HT1080 (cell line): Measurements from ENCODE around the gene VPS26C. TPM values are rescaled to one million over a fixed set of nuclear protein-coding genes. Genes with fewer than 3 reads are reported as not detected.

ENCODE experiments used
- DNase-seq: peaks from one replicate; pipeline ENCODE4 v3.0.0-alpha.2; 2015; ENCODE audit warnings: low read depth
- total RNA-seq: library from RNA; depleted of rRNA; stranded (reverse); fragments of >200 nt; shearing (Covaris generic); gene quantifications from 2 replicates; pipeline ENCODE4 v1.2.3, GENCODE V29; 2014

VPS26C gene
- total RNA-seq, 1 experiment from 2014 or later, result 74.5 TPM

DNA sequence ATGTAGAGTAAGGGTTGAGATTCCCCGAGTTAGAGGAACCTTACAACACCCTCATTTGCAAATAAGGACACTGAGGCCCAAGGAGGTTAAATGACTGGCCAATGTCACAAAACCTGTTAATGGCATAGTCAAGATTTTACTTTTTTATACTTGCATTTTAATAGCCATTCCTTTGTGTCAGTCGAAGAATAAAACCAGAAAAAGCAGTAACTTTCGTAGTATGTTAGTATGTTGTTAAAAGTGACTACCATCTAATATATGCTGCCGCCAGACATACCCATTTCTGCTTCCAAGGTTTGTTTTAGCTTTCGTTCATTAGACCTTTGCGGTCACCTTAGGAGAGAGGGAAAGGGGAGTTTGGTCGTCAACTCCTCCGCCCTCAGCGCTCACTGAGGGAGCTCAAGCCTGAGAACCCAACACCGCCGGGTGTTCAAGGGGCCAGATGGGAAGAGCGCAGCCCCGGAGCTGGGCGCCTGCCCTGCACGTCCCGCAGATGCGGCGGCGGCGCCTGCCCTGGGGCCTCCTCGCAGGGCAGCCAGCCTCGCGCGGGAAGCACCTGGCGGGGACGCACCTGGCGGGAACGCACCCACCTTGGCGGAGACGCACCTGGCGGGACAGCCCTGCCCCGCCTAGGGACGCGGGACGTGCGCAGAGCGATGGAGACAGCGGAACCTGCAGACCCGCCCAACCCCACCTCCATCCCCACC lies 466 bp downstream of the VPS26C start:
- DNase-seq, result peak; percentile 28

DNA sequence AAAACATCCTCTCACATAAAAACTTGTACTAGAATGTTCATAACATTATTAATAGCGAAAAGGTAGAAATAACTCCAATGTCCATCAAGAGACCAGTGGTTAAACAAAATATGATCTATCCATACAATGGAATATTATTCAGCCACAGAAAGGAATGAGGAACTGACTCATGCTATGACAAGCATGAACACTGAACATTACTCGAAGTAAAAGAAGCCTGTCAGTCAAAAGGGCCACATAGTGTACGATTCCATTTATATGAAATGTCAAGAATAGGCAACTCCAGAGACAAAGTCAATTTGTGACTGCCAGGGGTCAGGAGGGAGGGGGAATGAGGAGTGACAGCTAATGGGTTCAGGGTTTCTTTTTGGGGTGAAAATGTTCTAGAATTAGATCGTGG lies 2.3 kb downstream of the VPS26C start:
- peak; percentile 10 for DNase-seq

DNA sequence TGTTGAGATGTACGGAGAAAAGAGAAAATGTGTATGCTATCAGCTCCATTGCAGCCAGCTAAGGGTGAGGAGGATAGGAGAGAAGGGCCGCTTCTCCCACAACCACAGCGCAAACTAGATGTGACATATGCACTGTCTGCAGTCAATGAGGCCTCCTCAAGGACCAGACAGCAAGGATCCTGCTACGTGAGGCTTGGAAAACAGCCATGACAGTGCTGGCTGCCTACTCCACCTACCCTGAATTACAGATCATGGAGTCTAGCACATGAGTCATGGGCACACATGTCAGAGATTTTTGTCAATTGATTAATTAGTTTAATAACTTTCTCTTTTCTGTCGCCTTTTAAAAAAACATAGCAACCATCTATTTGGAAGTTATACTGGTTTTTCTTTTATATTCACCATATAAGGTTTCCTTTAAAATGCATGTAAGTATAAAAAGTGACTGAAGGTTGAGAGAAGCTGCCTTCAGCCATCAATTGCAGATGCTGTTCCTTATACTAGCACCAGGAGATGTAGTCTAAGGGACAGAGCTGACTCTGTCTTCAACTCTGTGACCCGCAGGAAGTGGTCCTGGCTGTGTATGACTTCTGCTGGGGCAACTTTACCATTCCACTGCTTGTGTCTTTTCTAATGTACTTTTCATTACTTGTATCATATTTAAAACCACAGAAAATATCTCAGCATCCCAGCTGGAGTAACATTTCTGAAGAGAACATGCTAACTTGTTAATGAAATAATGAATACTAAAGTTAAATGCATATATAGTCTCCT lies 3.1 kb downstream of the VPS26C start:
- no peak for DNase-seq

DNA sequence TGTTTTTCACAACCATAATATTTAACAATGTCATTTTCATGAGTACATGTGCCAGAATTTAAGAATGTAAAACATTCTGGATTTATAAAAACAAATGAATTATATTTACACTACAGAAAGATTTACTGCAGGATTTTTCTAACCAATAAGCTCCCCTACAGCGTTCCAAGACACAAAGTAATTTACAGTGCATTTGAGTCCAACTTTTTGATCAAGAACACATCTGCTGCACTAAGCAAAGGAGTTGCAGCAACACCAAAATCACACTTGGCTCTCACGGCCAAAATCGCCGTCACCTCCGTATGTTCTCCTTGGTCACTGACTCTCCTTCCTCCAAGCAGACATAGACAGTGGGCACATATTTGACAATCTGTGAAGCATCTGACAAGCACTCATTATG lies 7.7 kb downstream of the VPS26C start:
- no peak for DNase-seq

DNA sequence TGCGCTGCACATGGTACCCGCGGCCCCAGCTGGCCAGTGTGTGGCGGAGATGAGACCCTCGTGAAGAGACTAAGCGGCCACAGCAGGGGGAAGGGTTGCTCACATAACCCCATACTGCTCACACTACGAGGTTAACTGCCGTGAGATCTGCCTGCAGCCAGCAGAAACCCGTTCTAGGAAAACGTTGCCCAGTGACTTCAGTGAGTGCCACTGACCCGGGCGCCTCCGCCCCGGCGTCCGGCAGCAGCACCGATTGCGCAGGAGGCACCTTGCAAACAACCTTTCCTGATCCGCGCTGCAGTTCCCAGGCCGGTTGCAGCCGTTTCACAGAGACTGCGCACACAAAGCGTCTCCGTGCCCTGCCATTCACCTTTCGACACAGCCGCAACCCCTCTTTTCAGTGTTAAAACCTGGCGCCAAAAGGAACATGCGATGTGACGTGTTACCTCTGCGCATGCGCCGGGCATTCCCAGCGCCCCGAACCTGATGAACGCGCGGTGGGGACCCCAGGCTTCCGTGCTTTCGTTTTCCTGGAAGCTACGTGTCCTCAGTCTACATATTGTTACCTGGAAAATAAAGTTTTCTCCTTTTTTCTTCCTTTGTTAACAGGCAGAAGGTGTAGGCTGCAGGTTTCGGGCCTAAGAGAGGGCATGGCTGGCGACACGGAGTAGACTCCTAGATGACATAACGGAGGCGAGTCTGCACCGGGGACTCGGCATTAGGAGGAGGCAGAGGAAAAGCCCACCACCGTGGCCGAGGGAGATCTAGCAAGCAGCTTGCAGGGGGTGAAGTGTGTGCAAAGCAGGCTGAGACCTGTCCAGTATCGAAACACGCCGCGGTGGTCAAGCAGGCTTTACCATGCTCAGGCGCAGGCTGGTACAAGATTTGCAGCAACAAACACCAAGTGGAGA lies 8.9 kb downstream of the VPS26C start:
- DNase-seq, result no peak

DNA sequence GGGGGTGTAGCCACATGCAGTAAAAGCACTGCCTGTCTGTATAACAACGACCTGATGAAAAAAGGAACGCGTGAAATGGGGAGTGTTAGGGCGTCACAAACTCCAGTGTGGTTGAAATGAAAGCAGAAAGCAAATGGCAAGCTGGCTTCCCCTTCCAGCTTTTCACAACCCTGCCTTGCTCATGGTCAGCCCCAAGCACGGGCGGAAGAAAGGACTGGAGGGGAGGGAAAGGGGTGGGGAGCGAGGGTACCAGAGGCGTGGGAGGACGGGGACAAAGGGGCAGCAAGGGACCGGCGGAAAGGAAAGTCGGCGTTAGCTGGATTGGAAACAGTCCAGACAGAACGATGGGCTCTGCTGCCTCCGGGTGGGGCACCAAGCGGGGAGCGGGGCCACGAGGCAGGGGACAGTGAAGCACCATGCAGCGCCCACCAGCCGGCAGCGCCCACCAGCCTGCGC lies 9.6 kb downstream of the VPS26C start:
- no peak for DNase-seq

DNA sequence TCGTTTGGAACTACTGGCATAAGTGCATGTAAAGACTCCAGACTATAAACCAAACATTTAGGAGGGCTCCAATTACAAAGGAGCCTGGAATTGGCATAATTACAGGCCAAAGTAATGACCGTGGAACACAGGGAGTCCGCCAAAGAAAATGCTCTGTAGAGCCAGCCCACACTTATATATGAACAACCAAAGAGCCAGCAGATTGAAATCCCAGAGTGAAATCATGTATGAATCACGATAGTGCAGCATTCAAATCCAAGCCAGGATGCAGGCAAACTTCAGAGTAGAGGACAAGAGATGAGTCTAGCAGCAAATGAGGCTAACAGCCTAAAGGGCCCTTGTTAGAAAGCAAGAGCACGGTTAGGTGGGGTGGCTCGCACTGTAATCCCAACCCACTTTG lies 13.1 kb downstream of the VPS26C start:
- DNase-seq, result no peak

DNA sequence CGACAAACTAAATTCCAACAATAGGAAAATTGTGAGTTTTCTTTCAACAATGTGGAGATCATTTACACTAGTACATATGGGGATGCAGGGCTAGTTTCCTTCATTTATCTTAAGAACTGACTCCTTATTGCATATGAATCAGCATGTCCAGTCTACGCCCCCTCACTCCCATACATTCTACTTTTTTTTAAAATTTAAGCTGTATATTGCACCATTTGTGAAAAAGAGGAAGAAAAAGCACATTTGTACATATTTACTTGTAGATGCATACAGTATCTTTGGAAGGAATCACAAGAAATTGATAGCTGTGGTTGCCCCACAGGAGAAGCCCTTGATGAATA lies 15.9 kb downstream of the VPS26C start:
- DNase-seq, result no peak

DNA sequence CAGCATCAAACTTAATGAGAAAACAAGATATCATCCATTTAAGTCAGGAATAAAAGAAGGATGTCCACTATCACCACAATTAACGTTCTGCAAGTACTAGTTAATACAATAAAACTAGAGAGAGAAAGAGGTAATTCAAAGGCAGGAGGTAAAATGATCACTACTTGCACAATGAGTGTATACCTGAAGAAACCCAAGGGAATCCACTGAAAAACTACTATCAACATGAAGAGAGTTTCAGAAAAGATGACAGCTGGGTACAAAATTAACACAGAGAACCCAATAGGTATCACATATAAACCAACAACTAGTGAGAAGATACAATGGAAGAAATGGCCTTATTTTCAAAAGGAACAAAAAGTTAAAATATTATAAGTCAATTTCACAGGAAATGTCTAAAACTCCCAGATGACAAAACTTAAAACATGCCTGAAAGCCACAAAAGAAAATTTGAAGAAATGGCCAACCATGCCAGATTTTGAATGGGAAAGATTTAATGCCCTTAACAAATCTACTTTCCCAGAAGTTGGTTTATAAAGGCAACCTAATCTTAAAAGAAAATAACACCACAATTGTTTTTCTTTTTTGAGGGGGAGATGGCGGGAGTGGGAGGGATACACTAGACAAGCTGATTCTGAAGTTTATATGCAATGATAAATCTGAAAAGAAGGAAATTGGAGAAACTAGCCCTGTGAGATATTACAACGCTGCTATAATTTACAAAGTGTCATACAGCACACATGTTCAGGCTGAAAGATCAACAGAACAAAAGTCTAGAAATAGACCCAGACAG lies 17.8 kb downstream of the VPS26C start:
- DNase-seq, result no peak

DNA sequence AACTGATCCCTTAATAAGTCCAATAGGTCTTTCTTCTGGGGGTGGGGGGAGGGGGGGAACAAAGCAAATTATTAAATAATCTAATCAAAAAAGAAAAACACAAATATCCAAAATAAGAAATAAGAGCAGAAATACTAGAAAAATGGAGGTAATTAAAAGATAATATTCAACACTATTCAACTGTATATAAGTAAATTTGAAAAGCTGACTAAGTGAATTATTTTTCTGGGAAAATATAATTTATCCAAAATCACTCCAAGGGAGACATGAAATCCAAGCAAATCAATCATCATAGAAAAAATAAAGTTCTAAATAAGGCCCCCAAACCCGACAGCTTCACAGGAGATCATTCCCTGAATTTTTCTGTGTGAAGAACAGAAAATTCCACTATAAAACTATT lies 18.8 kb downstream of the VPS26C start:
- no peak for DNase-seq

DNA sequence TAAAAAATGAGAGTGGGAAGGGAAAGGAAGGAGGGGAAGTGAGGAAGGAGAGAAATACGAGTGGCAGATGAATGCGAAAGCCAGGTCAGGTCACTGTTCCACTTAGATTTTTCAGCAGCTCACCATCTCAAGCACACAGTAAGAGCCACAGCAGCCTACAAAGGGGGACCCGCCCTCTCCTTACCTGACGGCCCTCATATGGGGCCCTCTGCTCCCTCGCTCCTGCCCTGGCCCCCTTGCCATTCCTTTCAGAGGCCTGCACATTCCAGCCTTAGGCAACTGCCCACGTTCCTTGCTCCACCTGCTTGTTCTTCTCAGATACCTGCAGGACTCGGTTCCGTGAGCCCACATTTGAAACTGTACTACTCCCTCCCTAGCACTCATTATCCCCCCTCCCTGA lies 22.0 kb downstream of the VPS26C start:
- DNase-seq, result no peak

DNA sequence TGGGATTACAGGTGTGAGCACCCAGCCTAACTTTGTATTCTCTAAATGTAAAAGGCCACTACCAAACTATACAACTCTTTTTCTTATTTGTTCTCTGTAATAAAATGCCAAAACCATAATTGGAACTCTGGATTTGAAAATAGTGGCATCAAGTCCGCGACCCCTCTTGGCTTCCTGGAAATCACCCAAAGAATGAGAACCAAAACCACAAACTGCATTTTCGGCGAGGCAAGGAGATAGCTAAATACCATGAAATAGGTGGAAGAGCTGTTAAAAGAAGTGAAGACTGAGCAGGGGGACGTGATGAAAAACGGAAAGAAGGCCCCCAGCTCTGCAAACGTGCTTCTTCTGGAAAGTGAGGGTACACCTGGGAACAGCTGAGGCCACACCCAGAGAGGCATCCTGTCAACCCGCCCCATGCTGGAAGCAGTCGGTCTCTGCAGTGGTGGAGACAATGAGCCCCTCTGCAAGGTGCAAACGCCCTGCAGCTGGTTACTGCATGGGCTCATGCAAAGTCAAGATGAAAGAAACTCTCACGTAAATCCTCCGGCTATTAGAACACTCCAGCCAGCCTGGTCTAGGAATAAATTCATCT lies 22.5 kb downstream of the VPS26C start:
- DNase-seq, result no peak

DNA sequence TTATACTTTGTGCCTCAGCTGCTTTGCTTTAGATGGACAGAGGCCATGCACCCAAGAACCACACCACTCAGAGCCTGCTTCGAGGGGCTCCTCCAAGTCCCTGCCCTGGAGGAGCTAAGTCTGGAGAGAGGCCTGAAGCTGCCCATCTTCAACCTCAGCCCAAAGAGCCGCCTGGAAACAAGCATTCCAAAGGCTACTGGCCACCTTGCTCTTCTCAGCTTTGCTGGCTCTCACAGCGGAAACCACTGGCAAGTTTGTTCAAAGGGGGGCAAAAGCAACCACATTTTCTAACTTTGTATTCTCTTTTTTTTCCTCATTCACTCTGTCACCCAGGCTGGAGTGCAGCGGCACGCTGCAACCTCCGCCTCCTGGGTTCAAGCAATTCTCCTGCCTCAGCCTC lies 23.2 kb downstream of the VPS26C start:
- DNase-seq, result no peak

DNA sequence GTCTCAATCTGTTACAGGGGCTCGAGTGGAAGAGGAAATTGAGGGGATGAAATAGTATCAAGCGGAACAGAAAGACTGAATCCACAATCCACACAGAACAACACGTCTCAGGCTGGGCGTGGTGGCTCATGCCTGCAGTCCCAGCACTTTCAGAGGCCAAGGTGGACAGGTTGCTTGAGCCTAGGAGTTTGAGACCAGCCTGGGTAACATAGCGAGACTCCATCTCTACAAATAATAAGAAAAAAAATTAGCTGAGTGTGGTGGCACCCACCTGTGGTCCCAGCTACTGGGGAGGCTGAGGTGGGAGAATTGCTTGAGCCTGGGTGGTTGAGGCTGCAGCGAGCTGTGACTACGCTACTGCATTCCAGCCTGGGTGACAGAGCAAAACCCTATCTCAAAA lies 25.7 kb downstream of the VPS26C start:
- no peak for DNase-seq

DNA sequence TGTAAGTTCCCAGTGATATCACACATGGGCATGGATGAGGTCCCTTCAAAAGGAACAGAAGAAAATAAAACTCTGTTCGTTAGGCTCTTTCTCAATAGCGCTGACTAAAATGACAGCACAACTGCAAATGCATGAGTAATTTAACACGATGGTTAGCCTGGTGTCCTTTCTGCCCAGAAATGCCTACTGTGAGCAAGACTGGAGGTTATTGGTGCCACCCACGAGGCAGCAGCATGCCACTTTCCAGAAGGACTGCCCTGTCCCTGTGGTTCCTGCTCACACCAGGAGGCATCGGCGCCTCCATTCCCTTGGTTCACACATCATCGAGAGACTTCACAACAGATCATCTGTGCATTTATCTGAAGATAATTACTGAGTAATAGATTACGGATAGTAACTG lies 26.2 kb downstream of the VPS26C start:
- DNase-seq, result no peak

DNA sequence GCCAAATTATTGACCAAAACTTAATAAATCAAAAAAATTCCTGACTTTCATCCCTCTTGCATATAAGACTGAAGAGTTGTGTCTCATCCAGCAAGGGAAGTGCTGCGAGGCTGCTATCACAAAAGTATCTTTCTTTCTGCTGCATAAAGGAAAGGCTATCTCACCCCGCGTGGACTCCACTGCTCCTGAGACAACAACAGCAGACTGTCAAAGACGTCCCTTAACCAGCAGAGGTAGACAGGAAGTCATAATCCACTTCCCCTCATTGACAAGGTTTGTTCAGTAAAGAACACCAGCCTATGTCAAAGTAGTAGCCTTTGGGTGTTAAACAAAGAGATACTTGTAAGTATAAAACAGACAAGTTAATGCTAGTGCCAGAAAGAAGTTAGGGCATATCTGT lies 29.4 kb downstream of the VPS26C start:
- DNase-seq, result no peak

DNA sequence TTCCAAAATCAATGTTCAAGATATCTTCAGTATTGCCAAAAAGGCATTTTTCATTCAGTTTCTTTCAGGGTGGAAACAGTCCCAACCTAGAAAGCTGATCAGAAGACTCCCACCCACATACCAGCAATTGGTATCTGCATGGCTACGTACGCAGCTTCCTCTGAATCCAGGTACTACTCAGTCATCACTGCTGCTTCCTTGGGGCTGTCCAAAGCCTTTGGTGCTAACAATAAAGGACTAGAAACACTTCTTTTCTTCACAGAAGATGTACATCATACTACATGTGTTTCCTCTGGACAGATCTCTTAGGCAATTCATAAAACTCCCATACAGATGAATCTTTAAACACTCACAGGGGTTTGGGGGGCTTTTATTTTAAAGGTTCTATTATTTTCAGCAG lies 29.8 kb downstream of the VPS26C start:
- DNase-seq, result no peak

DNA sequence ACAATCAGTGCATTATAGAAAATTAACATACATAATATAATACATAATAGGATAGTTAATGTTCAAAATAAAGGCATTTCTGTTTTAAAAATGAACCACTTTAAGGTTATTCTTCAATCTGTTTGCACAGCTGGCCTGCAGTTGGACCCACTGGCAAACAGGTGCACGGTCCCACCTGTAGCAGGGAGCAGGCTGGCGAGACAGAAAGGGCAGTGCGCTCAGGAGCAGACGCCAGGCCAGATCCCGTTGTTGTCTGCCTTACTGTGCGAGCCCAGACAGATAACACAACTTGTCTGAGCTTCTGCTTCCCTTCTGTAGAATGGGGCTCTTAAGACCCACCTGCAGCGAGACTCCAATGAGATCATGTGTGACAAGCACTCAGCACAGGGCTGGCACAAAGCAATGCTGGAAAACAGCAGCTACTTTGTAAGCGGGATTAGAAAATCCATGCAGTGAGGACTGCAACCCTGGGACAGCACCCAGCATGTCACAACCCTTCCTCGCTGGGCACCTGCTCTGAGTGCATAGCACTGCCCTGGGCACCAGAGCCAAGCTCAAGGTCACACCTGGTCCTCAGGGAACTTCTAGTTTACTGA lies 33.5 kb downstream of the VPS26C start:
- no peak for DNase-seq

DNA sequence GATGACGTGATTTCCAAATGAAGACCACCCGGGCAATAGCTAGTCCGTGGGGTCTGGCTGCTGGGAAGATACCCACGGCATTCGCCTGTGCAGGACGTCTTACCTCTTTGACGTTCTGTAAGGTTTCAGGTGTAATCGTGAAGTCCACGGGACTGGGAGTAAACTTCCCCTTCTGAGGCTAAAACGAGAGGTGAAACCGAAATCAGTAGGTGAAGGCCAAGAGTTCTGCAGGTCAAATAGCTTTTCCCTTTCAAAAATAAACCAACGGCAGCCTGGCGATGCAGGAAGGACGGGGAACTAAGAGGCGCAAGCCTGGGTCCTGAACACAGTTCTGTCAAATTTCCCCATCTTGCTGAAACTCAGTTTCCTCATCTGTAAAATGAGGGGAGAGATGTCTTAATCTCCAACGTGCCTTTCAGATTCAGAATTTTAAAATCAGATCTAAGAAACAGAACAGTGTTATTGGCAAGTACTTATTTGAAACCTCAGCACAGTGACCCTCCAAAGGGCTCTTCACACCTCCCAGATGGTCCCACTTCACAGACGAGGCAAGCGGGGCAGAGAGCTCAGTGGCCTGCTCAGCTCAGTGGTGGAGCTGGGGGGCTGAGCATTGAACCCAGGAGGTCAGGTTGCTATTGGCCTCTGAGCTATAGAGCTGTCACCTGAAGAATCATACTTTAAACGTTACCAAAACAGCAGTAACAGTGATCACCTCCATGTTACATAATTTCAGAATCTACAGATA lies 34.7 kb downstream of the VPS26C start:
- DNase-seq, result no peak

DNA sequence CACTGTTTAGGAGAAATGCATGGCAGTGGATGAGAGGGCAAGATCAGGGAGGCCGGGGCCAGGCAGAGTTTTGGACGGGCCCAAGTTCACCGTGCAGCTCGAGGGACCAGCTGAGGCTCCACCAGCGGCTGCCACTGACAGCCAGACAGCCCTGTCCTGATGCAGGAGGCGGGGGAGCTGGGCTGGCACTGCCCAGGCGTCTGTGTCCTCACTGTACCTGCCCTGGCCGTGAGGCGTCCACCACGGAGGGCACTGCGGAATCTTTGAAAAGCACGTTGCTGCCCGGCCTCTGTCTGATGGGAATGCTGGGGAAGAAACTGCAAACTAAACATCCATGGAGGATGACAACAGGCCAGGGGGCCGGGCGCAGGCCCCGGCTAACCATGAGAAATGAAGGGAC lies 35.5 kb downstream of the VPS26C start:
- DNase-seq, result no peak
